HG03558 (cell line): ENCODE measurements around the gene ANKRD45.
"Not testable (repeated sequence)": the region's sequence is repeated elsewhere in the genome, so short reads cannot be mapped to it uniquely, and the experiment has no call there.

Experiments
- ATAC-seq: cut with Tn5 transposase; IDR thresholded peaks from one replicate; pipeline ENCODE4 v1.9.1; 2021; ENCODE audit warnings: moderate number of reproducible peaks; ENCODE audit not compliant: unreplicated experiment; ENCODE audit errors: extremely low read depth

ANKRD45 gene

GRCh38 chr1:173648880-173649605 is 20.6 kb downstream of the ANKRD45 start:
- no peak for ATAC-seq

DNA sequence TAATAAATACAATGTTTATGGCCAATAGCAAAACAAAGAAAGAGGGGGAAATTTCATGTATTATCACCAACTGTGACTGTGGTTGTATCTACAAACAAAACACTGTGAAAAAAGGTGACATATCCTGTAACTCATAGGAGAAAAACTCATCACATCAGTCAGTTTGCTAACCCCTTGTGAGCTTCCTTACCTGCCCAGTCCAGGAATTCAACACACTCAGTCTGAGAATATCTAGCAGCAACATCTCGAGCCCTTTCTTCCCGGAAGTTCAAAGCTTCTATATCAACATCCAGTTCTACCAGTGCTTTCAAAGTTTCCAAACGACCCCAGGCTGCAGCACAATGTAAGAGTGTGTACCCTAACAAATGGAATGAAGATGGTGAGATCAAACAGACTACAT is 23.0 kb downstream of the ANKRD45 start:
- ATAC-seq, result no peak

GRCh38 chr1:173642450-173643139 is 27.1 kb downstream of the ANKRD45 start:
- not testable (repeated sequence) for ATAC-seq

GRCh38 chr1:173639102-173639501 is 30.5 kb downstream of the ANKRD45 start:
- ATAC-seq, result no peak

DNA sequence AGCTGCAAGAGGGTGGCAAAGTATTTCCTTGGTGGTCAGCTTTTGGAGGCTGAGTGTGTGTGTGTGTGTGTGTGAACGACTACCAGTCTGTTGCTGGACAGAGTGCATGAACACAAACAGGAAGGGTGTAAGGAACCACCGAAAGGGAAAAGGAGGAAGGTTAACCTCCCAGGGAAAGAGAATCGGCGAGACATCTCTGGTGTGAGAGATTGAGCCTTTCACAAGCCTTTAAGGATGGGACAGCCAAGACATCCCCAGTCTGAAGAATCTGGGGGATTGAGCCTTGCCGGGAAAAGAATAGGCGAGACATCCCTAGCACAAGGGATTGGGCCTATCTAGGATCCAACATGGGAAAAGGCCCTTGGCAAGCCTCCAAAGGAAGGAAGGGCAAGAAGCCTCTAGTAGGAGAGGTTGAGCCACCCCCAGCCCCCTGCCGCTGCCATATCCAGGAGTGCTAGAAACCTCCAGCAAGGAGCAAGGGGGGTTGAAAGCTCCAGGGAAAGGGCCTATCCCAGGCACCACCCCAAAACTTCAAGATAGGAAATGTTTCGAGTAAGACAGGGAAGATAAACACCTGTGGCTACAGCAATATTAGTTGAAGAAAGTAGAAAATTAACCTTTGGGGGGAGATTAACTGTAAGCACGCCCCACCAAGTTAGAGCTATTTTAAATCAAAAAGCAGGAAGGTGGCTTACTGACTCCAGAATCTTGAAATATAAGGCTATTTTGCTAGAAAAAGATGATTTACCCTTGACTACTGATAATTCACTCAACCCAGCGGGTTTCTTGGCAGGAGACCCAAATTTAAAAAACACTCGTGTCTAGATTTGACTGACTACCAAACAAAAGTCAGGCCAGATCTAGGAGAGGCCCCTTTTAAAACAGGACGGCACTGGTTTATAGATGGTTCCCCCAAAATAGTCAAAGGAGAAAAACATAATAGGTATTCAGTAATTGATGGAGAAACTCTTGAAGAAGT is 31.3 kb downstream of the ANKRD45 start:
- no peak for ATAC-seq

- not testable (repeated sequence) for ATAC-seq
Observed at GRCh38 chr1:173637236-173638042, 32.2 kb downstream of the ANKRD45 start.

DNA sequence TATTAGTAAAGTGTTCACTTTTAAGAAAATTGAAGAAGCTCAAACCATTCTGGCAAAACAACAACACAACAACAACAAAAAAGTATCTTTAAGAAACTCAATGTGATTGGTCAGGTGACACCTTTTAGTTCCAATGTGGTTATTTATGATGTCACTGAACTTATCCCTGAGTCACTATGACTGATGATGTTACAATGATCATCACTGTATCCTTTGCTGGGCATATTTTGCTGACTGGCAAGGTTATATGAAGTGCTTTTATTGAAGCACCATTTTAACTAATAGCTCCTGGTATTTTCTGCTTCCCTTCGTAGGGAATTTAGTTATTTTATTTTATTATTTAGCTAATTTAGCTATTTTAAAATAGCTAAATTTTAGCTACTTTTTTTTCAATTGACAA is 34.5 kb downstream of the ANKRD45 start, which contains the start of gene TEX50:
TEX50 (plus strand) TSS at position 223 of the 400 bp plus-strand sequence. CDS start 184 bp downstream, outside the sequence.
- no peak for ATAC-seq

GRCh38 chr1:173628888-173629287 is 40.8 kb downstream of the ANKRD45 start:
- no peak for ATAC-seq

GRCh38 chr1:173627269-173627668 is 42.4 kb downstream of the ANKRD45 start:
- ATAC-seq, result no peak

DNA sequence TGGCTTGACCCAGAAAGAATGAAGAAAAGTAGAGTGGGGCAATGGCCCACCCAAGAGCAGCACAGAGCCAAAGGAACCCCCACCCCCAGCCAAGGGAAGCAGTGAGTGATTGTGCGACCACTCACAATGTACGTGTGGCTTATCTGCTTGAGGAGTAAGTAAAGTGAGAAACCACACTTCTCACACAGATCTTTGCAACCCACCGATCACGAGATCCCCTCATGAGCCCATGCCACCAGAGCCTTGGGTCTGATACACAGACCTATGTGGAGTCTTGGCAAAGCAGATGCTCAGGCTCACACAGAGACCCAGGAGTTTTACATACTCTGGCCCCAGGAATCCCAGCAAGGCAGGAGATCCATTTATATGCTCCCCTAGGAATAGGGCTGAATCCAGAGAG is 52.8 kb downstream of the ANKRD45 start:
- ATAC-seq, result no peak

DNA sequence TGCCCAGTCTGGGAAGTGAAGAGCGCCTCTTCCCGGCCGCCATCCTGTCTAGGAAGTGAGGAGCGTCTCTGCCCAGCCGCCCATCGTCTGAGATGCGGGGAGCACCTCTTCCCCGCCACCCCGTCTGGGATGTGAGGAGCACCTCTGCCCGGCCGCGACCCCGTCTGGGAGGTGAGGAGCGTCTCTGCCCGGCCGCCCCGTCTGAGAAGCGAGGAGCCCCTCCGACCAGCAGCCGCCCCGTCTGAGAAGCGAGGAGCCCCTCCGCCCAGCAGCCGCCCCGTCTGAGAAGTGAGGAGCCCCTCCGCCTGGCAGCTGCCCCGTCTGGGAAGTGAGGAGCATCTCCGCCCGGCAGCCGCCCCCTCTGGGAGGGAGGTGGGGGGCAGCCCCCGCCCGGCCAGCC is 56.6 kb downstream of the ANKRD45 start:
- not testable (repeated sequence) for ATAC-seq

- ATAC-seq, result no peak
Observed at GRCh38 chr1:173608503-173609216, 61.0 kb downstream of the ANKRD45 start.

- ATAC-seq, result no peak
Observed at GRCh38 chr1:173603056-173603591, 66.5 kb downstream of the ANKRD45 start, which contains the start of gene SLC9C2. Gene SLC9C2, minus strand, starts transcription at chr1:173603072. Its CDS starts 1,296 bp downstream, at chr1:173601776.

- ATAC-seq, result no peak
Observed at GRCh38 chr1:173601588-173601987, 68.1 kb downstream of the ANKRD45 start.

- ATAC-seq, result no peak
Observed at GRCh38 chr1:173596097-173596825, 73.4 kb downstream of the ANKRD45 start.

- not testable (repeated sequence) for ATAC-seq
Observed at GRCh38 chr1:173591138-173591537, 78.5 kb downstream of the ANKRD45 start.

DNA sequence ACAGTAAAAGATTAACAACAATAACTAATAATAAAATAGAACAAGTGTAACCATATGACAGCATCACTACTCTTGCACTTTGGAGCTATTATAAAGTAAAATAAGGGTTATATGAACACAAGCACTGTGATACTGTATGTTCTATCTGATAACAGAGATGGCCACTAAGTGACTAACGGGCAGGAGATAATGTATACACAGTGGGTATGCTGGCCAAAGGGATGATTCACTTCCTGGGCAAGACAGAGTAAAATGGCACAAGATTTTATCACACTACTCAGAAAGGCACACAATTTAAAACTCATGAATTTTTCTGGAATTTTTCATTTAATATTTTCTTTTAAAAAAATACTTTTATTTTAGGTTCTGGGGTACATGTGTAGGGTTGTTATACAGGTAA is 79.1 kb downstream of the ANKRD45 start:
- no peak for ATAC-seq
